ENCODE measurements around the gene RNF169.
A peak's percentile ranks its signal among the peaks of the same experiment; 100 is the strongest.
"Not testable (repeated sequence)": the region's sequence is repeated elsewhere in the genome, so short reads cannot be mapped to it uniquely, and the experiment has no call there.

Gene RNF169

DNA sequence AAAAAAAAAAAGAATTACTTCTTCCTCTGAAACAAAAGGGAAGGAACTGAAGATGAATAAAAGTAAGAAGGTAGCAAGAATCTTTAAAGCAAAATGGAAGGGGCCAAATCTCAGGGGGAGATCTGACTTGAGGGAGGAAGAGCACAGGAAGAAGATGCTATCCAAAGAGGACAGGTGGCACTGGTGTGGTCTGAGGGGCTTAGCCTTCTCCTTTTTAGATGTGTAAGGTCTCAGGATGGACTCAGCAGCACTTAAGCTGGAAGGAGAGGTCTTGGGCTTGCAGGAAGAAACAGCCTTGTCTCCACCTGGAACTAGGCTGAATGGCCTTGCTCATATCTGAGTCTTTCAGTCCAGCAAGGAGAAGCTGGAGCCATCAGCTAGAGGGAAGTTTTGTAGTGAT is 5.0 kb upstream of the RNF169 start:
- no peak for ATAC-seq (ENCODE audit: low read depth)
- Histone ChIP-seq H3K27ac (ENCODE audit: poor library complexity, severe bottlenecking) (no peak overlapping the region), H3K4me3 (ENCODE audit: severe bottlenecking) (no peak overlapping the region), H3K4me1 (ENCODE audit: insufficient read depth, poor library complexity, severe bottlenecking) (no peaks in the 10 kb centered on the region), H3K36me3 (ENCODE audit: low read depth) (no peaks in the 10 kb centered on the region), H3K27me3 (ENCODE audit: insufficient read depth, poor library complexity, severe bottlenecking) (no peaks in the 10 kb centered on the region), H3K9me3 (ENCODE audit: severe bottlenecking) (no peaks in the 10 kb centered on the region)
- TF ChIP-seq, protein P1, sequence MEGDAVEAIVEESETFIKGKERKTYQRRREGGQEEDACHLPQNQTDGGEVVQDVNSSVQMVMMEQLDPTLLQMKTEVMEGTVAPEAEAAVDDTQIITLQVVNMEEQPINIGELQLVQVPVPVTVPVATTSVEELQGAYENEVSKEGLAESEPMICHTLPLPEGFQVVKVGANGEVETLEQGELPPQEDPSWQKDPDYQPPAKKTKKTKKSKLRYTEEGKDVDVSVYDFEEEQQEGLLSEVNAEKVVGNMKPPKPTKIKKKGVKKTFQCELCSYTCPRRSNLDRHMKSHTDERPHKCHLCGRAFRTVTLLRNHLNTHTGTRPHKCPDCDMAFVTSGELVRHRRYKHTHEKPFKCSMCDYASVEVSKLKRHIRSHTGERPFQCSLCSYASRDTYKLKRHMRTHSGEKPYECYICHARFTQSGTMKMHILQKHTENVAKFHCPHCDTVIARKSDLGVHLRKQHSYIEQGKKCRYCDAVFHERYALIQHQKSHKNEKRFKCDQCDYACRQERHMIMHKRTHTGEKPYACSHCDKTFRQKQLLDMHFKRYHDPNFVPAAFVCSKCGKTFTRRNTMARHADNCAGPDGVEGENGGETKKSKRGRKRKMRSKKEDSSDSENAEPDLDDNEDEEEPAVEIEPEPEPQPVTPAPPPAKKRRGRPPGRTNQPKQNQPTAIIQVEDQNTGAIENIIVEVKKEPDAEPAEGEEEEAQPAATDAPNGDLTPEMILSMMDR (IDR thresholded peaks at IDR 0.05; ENCODE audit: poor library complexity, severe bottlenecking): no peak
- DNase-seq (ENCODE audit: low spot score): no peak

DNA sequence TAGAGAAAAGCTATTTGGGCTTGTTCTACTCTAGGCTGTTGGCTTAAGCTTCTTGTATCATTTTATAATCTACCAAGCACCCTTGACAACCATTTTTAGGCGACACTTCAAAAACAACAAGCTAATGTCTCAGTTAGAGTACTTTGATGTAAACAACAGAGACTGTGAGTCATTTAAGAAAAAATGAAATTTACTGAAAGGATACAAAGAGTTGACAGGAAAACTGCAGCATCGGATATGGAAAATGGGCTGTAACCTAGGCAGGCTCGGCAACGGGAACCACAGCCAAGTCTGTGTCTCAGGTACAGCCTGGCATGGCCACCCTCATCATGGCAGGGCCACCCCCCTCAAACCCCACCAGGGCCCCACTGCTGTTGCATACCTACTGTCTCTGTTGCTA is 4.4 kb upstream of the RNF169 start:
- ATAC-seq (ENCODE audit: low read depth) (no peak), DNase-seq (ENCODE audit: low spot score) (no peak)
- Histone ChIP-seq H3K36me3 (ENCODE audit: low read depth) (no peaks in the 10 kb centered on the region), H3K4me1 (ENCODE audit: insufficient read depth, poor library complexity, severe bottlenecking) (no peaks in the 10 kb centered on the region), H3K27ac (ENCODE audit: poor library complexity, severe bottlenecking) (no peak overlapping the region), H3K27me3 (ENCODE audit: insufficient read depth, poor library complexity, severe bottlenecking) (no peaks in the 10 kb centered on the region), H3K4me3 (ENCODE audit: severe bottlenecking) (no peak overlapping the region), H3K9me3 (ENCODE audit: severe bottlenecking) (no peaks in the 10 kb centered on the region)
- TF ChIP-seq, protein P1 (IDR thresholded peaks at IDR 0.05; ENCODE audit: poor library complexity, severe bottlenecking): no peak

DNA sequence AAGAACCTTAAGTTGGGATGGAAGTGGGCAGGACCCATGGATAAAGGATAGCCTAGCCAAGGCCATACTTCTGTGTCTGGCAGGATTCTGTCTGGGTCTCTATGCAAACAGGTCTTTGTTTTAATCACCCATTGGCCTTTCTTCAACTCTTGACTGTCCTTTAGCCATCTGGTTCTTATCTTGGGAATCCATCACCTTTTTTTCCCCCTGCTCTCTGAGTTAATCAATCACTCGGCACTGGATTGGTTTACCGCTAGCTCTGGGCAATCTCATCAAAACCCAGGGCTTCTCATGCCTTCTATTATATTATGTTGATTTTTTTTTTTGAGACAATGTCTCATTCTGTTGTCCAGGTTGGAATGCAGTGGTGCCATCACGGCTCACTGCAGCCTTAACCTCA is 1.8 kb upstream of the RNF169 start:
- Histone ChIP-seq H3K4me1 (ENCODE audit: insufficient read depth, poor library complexity, severe bottlenecking) (peaks cover 5% of the 10 kb centered on the region), H3K27me3 (ENCODE audit: insufficient read depth, poor library complexity, severe bottlenecking) (no peaks in the 10 kb centered on the region), H3K36me3 (ENCODE audit: low read depth) (no peaks in the 10 kb centered on the region), H3K4me3 (ENCODE audit: severe bottlenecking) (no peak overlapping the region), H3K27ac (ENCODE audit: poor library complexity, severe bottlenecking) (no peak overlapping the region), H3K9me3 (ENCODE audit: severe bottlenecking) (no peaks in the 10 kb centered on the region)
- DNase-seq (ENCODE audit: low spot score) (no peak), ATAC-seq (ENCODE audit: low read depth) (no peak)
- TF ChIP-seq, protein P1 (IDR thresholded peaks at IDR 0.05; ENCODE audit: poor library complexity, severe bottlenecking): no peak

DNA sequence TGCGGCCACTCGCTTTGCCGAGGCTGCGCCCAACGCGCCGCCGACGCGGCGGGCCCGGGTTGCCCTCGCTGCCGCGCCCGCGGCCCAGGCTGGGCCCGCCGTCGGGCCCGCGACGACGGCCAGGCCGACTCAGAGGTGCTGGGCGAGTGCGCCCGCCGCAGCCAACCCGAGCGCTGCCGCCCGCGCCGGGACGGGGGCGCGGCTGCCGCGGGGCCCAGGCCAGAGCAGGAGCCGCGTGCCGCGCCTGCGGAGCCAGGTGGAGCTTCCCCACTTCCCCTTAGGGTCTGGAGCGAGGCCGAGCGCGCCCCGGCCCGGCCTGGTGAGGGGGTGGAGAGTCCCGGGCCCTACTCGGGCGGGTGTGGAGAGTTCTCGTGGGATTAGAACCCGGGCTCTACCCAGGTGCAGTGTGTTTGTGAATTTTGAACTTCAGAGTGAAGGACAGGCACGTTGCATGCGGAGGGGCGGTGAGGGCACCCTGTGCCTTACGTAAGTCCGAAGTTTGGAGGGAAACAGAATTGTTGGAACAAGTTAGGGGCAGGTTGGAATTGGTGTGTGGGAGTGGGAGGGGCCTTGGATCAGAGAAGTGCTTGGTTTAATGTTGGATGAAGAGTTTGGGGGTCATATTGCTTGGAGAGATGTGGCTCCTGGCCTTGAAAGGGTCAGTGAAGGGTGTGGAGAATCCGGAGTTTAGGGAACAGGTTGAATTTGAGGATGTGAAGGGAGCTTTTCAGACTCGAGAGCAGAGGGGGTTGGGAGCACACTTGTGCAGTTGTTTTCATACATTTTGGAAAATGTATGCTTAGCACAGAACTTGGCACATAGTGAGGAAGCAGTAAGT is 697 bp downstream of the RNF169 start:
- no peaks in the 10 kb centered on the region for H3K9me3 ChIP-seq (ENCODE audit: severe bottlenecking)
- H3K36me3 ChIP-seq (ENCODE audit: low read depth): no peaks in the 10 kb centered on the region
- H3K4me3 ChIP-seq (ENCODE audit: severe bottlenecking): peak overlapping the region; percentile 94
- ATAC-seq (ENCODE audit: low read depth) (peak; percentile 34), DNase-seq (ENCODE audit: low spot score) (no peak)
- TF ChIP-seq, protein P1 (IDR thresholded peaks at IDR 0.05; ENCODE audit: poor library complexity, severe bottlenecking): no peak
- H3K27me3 ChIP-seq (ENCODE audit: insufficient read depth, poor library complexity, severe bottlenecking): no peaks in the 10 kb centered on the region
- peak overlapping the region; percentile 81 for H3K27ac ChIP-seq (ENCODE audit: poor library complexity, severe bottlenecking)
- peaks cover 19% of the 10 kb centered on the region for H3K4me1 ChIP-seq (ENCODE audit: insufficient read depth, poor library complexity, severe bottlenecking)

DNA sequence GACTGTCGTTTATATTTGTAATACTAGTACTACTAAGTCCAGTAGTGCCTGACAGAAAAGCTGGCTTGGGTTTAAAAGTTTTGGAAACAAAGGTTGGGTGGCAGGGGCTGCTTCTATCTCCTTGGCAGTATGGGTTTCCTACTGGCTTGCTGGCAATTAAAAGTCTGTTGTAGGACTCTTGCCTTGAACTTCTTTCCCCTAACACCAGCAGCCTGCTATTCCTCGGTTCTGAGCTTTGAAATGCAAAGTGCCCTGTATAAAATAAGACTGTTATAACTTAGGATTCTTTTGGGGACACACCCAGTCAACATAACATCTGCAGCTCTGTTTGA is 1.3 kb downstream of the RNF169 start:
- TF ChIP-seq, protein P1 (IDR thresholded peaks at IDR 0.05; ENCODE audit: poor library complexity, severe bottlenecking): no peak
- peak overlapping the region; percentile 94 for H3K4me3 ChIP-seq (ENCODE audit: severe bottlenecking)
- no peaks in the 10 kb centered on the region for H3K36me3 ChIP-seq (ENCODE audit: low read depth)
- DNase-seq (ENCODE audit: low spot score) (no peak), ATAC-seq (ENCODE audit: low read depth) (no peak)
- no peaks in the 10 kb centered on the region for H3K27me3 ChIP-seq (ENCODE audit: insufficient read depth, poor library complexity, severe bottlenecking)
- H3K27ac ChIP-seq (ENCODE audit: poor library complexity, severe bottlenecking): peak overlapping the region; percentile 81
- no peaks in the 10 kb centered on the region for H3K9me3 ChIP-seq (ENCODE audit: severe bottlenecking)
- peaks cover 22% of the 10 kb centered on the region for H3K4me1 ChIP-seq (ENCODE audit: insufficient read depth, poor library complexity, severe bottlenecking)

DNA sequence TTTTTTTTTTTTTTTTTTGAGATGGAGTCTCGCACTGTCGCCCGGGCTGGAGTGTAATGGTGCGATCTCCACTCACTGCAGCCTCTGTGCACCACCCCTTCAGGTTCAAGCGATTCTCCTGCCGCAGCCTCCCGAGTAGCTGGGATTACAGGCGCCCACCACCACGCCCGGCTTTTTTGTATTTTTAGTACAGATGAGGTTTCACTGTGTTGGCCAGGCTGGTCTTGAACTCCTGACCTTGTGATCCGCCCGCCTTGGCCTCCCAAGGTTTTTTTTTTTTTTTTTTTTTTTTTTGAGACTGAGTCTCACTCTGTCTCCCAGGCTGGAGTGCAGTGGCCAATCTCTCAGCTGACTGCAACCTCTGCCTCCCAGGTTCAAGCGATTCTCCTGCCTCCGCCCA is 1.9 kb downstream of the RNF169 start:
- not testable (repeated sequence) for DNase-seq (ENCODE audit: low spot score); H3K36me3 ChIP-seq (ENCODE audit: low read depth); H3K27ac ChIP-seq (ENCODE audit: poor library complexity, severe bottlenecking); H3K27me3 ChIP-seq (ENCODE audit: insufficient read depth, poor library complexity, severe bottlenecking); H3K4me3 ChIP-seq (ENCODE audit: severe bottlenecking); ATAC-seq (ENCODE audit: low read depth); H3K9me3 ChIP-seq (ENCODE audit: severe bottlenecking)
- H3K4me1 ChIP-seq (ENCODE audit: insufficient read depth, poor library complexity, severe bottlenecking): peaks cover 28% of the 10 kb centered on the region

All from RWPE2 (cell line).